SK-N-SH (cell line): Measurements from ENCODE around the gene SH2D3C.

Experiments
- EP300 ChIP-seq, 2 experiments: IDR thresholded peaks; 2 replicates each; pipeline versions ENCODE4 v1.4.0 to v1.6.1; 2012; ENCODE audit warnings: borderline replicate concordance in 1 of 2, low read depth in 1 of 2, low read length in 1 of 2
- EZH2phosphoT487 ChIP-seq: fragments of 200-600 bp; sonication (generic); IDR thresholded peaks from 2 replicates; pipeline ENCODE4 v1.6.1; 2017; ENCODE audit warnings: low read depth, mixed run types, mild to moderate bottlenecking, antibody characterized with exemption, moderate library complexity, borderline replicate concordance
- FOXJ3 ChIP-seq: sonication (generic); formaldehyde crosslinking; IDR thresholded peaks from 2 replicates; pipeline ENCODE4 v1.5.1; 2020; ENCODE audit warnings: mild to moderate bottlenecking, missing genetic modification reagents
- POLR2AphosphoS5 ChIP-seq: IDR thresholded peaks from 2 replicates; pipeline ENCODE4 v1.6.1; 2012; ENCODE audit warnings: low read depth, low read length
- RCOR1 ChIP-seq: fragments of 150-350 bp; IDR thresholded peaks from 2 replicates; pipeline ENCODE4 v1.6.1; 2017; ENCODE audit warnings: antibody characterized with exemption, low read length
- TAF1 ChIP-seq: IDR thresholded peaks from 2 replicates; pipeline ENCODE4 v1.6.1; 2012; ENCODE audit warnings: low read depth, mild to moderate bottlenecking, low read length, moderate library complexity, borderline replicate concordance
- TF ChIP-seq, protein P1 (sequence below): IDR thresholded peaks from 2 replicates; pipeline ENCODE4 v1.4.0; 2012; ENCODE audit warnings: low read depth, borderline replicate concordance
- TF ChIP-seq, protein P2 (sequence below): fragments of 200-600 bp; sonication (generic); IDR thresholded peaks from 2 replicates; pipeline ENCODE4 v1.6.1; 2017; ENCODE audit warnings: antibody characterized with exemption, mild to moderate bottlenecking, moderate library complexity
- TF ChIP-seq, protein P3 (sequence below): fragments of 150-350 bp; IDR thresholded peaks from 2 replicates; pipeline ENCODE4 v1.6.1; 2016; ENCODE audit warnings: mild to moderate bottlenecking, low read depth, low read length
- TF ChIP-seq, protein P4 (sequence below): IDR thresholded peaks from 2 replicates; pipeline ENCODE4; 2012

DNA sequence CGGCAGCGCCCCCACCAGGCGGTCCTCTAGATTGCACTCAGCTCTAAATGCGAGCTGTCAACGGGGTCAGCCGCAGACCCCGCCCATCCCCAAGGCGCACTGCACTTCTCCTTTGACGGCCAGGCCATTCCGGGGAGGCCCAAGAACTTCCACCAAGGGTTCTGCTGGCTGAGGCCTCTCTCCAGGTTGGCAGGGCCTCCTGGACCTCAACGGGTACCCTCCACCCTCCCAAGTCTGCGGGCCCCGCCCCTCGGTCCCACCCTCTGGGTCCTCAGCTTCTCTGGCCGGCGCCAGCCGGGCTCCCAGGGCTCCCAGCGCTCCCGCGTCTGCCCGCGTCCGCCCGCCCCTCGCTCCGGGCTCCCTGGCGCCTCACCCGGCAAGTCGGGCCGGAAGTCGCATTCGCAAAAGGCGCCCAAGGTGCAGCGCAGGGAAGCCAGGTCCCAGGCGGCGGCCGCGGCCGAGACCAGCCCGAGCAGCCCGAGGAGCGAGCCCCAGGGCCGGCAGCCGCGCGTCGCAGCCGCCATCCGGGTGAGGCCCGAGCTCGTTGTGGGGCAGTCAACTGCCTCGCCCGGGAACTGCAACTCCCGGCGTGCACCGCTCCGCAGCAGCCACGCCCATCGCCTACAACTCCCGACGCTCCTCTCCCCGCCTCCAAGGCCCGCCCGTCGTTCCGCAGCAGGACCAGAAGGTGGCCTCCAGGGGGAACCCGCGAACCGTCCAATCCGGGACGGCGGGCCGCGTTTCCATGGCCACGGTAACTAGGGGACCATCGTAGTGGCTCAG, 43.5 kb downstream of the SH2D3C start, which contains the start of gene TOR2A:
- TF ChIP-seq RCOR1 (peak; percentile 20; the same call in 1 of the 2 replicates), FOXJ3 (no peak), POLR2AphosphoS5 (peak; percentile 65; the same call in 1 of the 2 replicates), EP300 (IDR thresholded peaks at IDR 0.05; ENCODE audit: borderline replicate concordance in 1 of 2, low read depth in 1 of 2, low read length in 1 of 2) (peak in 1 of 2 experiments; percentile 47; a peak in 1 of 4 replicates), TAF1 (peak; percentile 55), EZH2phosphoT487 (no peak)
- TF ChIP-seq, protein P1, sequence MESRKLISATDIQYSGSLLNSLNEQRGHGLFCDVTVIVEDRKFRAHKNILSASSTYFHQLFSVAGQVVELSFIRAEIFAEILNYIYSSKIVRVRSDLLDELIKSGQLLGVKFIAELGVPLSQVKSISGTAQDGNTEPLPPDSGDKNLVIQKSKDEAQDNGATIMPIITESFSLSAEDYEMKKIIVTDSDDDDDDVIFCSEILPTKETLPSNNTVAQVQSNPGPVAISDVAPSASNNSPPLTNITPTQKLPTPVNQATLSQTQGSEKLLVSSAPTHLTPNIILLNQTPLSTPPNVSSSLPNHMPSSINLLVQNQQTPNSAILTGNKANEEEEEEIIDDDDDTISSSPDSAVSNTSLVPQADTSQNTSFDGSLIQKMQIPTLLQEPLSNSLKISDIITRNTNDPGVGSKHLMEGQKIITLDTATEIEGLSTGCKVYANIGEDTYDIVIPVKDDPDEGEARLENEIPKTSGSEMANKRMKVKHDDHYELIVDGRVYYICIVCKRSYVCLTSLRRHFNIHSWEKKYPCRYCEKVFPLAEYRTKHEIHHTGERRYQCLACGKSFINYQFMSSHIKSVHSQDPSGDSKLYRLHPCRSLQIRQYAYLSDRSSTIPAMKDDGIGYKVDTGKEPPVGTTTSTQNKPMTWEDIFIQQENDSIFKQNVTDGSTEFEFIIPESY, result no peak
- TF ChIP-seq, protein P2, sequence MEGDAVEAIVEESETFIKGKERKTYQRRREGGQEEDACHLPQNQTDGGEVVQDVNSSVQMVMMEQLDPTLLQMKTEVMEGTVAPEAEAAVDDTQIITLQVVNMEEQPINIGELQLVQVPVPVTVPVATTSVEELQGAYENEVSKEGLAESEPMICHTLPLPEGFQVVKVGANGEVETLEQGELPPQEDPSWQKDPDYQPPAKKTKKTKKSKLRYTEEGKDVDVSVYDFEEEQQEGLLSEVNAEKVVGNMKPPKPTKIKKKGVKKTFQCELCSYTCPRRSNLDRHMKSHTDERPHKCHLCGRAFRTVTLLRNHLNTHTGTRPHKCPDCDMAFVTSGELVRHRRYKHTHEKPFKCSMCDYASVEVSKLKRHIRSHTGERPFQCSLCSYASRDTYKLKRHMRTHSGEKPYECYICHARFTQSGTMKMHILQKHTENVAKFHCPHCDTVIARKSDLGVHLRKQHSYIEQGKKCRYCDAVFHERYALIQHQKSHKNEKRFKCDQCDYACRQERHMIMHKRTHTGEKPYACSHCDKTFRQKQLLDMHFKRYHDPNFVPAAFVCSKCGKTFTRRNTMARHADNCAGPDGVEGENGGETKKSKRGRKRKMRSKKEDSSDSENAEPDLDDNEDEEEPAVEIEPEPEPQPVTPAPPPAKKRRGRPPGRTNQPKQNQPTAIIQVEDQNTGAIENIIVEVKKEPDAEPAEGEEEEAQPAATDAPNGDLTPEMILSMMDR, result peak; percentile 95
- TF ChIP-seq, protein P3, sequence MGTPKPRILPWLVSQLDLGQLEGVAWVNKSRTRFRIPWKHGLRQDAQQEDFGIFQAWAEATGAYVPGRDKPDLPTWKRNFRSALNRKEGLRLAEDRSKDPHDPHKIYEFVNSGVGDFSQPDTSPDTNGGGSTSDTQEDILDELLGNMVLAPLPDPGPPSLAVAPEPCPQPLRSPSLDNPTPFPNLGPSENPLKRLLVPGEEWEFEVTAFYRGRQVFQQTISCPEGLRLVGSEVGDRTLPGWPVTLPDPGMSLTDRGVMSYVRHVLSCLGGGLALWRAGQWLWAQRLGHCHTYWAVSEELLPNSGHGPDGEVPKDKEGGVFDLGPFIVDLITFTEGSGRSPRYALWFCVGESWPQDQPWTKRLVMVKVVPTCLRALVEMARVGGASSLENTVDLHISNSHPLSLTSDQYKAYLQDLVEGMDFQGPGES, result no peak
- TF ChIP-seq, protein P4, sequence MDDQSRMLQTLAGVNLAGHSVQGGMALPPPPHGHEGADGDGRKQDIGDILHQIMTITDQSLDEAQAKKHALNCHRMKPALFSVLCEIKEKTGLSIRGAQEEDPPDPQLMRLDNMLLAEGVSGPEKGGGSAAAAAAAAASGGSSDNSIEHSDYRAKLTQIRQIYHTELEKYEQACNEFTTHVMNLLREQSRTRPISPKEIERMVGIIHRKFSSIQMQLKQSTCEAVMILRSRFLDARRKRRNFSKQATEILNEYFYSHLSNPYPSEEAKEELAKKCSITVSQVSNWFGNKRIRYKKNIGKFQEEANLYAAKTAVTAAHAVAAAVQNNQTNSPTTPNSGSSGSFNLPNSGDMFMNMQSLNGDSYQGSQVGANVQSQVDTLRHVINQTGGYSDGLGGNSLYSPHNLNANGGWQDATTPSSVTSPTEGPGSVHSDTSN, result no peak; the same call in 1 of the 2 replicates
